ENCODE data around the gene NPBWR2. TPM values are rescaled to one million over a fixed set of nuclear protein-coding genes. Genes with fewer than 3 reads are reported as not detected.

NPBWR2 gene
- polyA plus RNA-seq, 1 of the 3 experiments (the other 2 are of a cell fraction): not detected

DNA sequence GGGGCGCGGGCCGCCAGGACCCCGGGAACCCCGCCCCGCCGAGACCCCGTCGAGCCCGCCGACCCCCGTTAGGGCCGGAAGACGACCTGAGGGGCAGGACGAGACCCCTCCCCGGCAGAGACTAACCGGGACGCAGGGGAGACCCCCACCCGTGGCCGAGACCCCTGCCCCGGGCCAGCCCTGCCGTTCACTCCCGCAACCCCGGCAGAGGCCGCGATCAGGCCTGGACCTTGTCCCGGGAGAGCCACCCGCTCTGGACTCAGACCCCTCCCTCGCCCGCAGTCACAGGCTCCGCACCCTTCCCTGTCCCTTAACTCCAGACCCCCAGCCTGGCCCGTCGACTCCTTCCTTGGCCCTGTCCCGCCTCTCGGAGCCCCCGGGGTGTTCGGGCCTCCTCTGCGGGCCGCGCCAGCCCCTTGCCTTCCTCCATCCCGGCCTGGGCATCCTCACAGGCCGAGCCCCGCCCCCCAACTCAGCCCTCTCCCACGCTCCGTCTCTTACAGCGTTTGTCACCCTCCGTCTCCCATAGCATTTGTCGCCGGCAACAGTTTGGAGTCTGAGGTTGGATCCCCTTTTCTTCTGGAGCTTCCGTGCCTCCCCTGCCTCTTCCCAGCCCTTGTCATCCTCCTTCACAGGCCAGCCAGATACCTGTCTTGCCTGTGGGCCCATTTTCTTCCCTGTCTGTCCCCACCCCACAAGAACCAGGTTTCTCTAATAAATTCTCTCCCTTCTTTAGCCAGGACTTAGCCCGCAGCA, 43.8 kb downstream of the NPBWR2 start:
- 1% methylated on average over 14 of the region's 51 CpGs for WGBS (ENCODE audit: low lambda C conversion rate)

More for the DNA sequence above, 43.8 kb downstream of the NPBWR2 start:
- H3K4me2 ChIP-seq: peak overlapping the region; percentile 96
- POLR2A ChIA-PET: interaction anchor here (0.5 to 1.5 kb wide), 9 partner anchors 9 to 198 kb away, joined by 3 to 7 read pairs (median 4); partner anchors contain the start of genes OPRL1, PRPF6, RGS19 and TPD52L2
- no peaks in the 10 kb centered on the region for H3K9me3 ChIP-seq
- H3K9me2 ChIP-seq: no peaks in the 10 kb centered on the region
- TF ChIP-seq MAX (IDR thresholded peaks at IDR 0.05; ENCODE audit: low read depth) (no peak), USF2 (IDR thresholded peaks at IDR 0.05; ENCODE audit: borderline replicate concordance, low read depth, low read length) (no peak), JUND (IDR thresholded peaks at IDR 0.05) (no peak), FOSL2 (IDR thresholded peaks at IDR 0.05; ENCODE audit: borderline replicate concordance, low read depth) (no peak), CHD2 (IDR thresholded peaks at IDR 0.05; ENCODE audit: low read length, partially characterized antibody) (no peak), SMC3 (IDR thresholded peaks at IDR 0.05; ENCODE audit: low read depth, low read length) (no peak), SIN3A (IDR thresholded peaks at IDR 0.05; ENCODE audit: borderline replicate concordance, low read depth, low read length) (no peak), RCOR1 (IDR thresholded peaks at IDR 0.05; ENCODE audit: low read length) (no peak), POLR2AphosphoS5 (IDR thresholded peaks at IDR 0.05; ENCODE audit: low read depth, low read length) (no peak), ZBTB33 (IDR thresholded peaks at IDR 0.05; ENCODE audit: borderline replicate concordance, low read depth) (no peak), MXI1 (IDR thresholded peaks at IDR 0.05; ENCODE audit: low read depth, low read length) (no peak), RFX5 (IDR thresholded peaks at IDR 0.05; ENCODE audit: low read length) (no peak), GABPA (IDR thresholded peaks at IDR 0.05; ENCODE audit: low read depth) (no peak), TEAD4 (IDR thresholded peaks at IDR 0.05; ENCODE audit: borderline replicate concordance, insufficient read depth) (no peak), GATA2 (CRISPR knock-in tag; IDR thresholded peaks at IDR 0.05) (no peak), RAD21 (IDR thresholded peaks at IDR 0.05; ENCODE audit: low read length) (no peak), ELF1 (IDR thresholded peaks at IDR 0.05) (no peak), TAF1 (IDR thresholded peaks at IDR 0.05; ENCODE audit: borderline replicate concordance, low read depth, low read length) (no peak)
- TF ChIP-seq, protein P1, sequence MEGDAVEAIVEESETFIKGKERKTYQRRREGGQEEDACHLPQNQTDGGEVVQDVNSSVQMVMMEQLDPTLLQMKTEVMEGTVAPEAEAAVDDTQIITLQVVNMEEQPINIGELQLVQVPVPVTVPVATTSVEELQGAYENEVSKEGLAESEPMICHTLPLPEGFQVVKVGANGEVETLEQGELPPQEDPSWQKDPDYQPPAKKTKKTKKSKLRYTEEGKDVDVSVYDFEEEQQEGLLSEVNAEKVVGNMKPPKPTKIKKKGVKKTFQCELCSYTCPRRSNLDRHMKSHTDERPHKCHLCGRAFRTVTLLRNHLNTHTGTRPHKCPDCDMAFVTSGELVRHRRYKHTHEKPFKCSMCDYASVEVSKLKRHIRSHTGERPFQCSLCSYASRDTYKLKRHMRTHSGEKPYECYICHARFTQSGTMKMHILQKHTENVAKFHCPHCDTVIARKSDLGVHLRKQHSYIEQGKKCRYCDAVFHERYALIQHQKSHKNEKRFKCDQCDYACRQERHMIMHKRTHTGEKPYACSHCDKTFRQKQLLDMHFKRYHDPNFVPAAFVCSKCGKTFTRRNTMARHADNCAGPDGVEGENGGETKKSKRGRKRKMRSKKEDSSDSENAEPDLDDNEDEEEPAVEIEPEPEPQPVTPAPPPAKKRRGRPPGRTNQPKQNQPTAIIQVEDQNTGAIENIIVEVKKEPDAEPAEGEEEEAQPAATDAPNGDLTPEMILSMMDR (IDR thresholded peaks at IDR 0.05): no peak
- H2AFZ ChIP-seq (ENCODE audit: low read depth): peak overlapping the region; percentile 68; the same call in 1 of the 2 replicates
- CTCF ChIA-PET: interaction anchor here (0.6 to 2.5 kb wide), 10 partner anchors 8 to 83 kb away, joined by 3 to 12 read pairs (median 6); partner anchors contain the start of gene LKAAEAR1
- H3F3A ChIP-seq (replicated peaks; ENCODE audit: insufficient read depth): peaks cover 4% of the 10 kb centered on the region
- H3K27ac ChIP-seq (ENCODE audit: low read depth in 2 of 2, low read length in 1 of 2): peak overlapping the region; percentile 64; a peak in 3 of 4 replicates
- peak; percentile 76 for DNase-seq
- H3K4me3 ChIP-seq (ENCODE audit: low read depth in 2 of 2, low read length in 1 of 2): peak overlapping the region; percentile 91 to 93
- H3K4me1 ChIP-seq (ENCODE audit: control insufficient read depth in 1 of 2, insufficient read depth in 2 of 2, low read depth in 1 of 2, low read length in 1 of 2): peaks cover 14 to 21% of the 10 kb centered on the region in 2 experiments; a peak in 2 of 4 replicates
- peaks cover 15% of the 10 kb centered on the region; the same call in 1 of the 2 replicates for H3K79me2 ChIP-seq (ENCODE audit: insufficient read depth)
- H4K20me1 ChIP-seq (ENCODE audit: insufficient read depth): no peaks in the 10 kb centered on the region
- no peaks in the 10 kb centered on the region for H3K27me3 ChIP-seq (ENCODE audit: insufficient read depth)
- peak overlapping the region; percentile 90 for H3K9ac ChIP-seq
- H3K36me3 ChIP-seq (replicated peaks in 1 of 2; ENCODE audit: control insufficient read depth in 1 of 2, insufficient read depth in 2 of 2, low read length in 1 of 2): no peaks in the 10 kb centered on the region

Measured in SK-N-SH (cell line).